Measurements from ENCODE around the gene SMOC1.

SMOC1 gene

DNA sequence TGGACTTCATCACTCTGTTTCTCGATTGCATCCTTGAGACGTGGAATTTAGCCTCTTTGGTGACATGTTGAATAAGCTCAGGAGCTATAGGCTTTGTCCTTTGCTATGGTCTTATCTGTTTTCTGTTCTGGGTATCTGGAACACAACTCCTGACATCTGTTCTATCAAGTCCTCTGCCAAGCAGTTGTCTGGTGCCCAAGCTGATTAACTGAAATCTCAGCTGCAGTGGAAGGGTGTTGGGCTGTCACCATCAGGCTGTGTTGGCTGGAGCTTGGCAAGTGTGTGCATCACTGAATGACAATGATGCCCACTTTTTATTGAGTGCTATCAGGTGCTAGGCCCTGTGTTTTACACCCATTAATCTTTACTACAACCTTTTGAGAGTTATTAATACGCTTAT is 77.8 kb downstream of the SMOC1 start:
- TF ChIP-seq, protein P1, sequence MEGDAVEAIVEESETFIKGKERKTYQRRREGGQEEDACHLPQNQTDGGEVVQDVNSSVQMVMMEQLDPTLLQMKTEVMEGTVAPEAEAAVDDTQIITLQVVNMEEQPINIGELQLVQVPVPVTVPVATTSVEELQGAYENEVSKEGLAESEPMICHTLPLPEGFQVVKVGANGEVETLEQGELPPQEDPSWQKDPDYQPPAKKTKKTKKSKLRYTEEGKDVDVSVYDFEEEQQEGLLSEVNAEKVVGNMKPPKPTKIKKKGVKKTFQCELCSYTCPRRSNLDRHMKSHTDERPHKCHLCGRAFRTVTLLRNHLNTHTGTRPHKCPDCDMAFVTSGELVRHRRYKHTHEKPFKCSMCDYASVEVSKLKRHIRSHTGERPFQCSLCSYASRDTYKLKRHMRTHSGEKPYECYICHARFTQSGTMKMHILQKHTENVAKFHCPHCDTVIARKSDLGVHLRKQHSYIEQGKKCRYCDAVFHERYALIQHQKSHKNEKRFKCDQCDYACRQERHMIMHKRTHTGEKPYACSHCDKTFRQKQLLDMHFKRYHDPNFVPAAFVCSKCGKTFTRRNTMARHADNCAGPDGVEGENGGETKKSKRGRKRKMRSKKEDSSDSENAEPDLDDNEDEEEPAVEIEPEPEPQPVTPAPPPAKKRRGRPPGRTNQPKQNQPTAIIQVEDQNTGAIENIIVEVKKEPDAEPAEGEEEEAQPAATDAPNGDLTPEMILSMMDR (IDR thresholded peaks at IDR 0.05; ENCODE audit: low read length, missing control alignments), result no peak
- no peak for DNase-seq (ENCODE audit: low read depth)
- H3K4me3 ChIP-seq (replicated peaks; ENCODE audit: low read depth, low read length), result no peak overlapping the region

DNA sequence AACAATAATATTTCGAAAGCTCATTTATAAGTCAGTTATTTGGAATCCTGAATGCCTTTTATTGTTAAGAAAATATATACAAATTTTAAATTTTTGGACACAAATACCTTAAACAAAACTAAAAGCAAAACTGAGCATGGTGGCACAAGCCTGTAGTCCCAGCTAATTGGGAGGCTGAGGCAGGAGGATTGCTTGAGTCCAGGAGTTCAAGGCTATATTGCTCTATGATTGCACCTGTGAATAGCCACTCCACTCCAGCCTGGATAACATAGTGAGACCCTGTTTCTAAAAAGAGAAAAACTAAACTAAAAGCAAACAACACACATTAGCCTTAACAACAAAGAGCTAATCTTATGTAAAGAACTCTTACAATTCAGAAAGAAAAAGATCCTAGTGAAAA is 78.8 kb downstream of the SMOC1 start:
- no peak for DNase-seq (ENCODE audit: low read depth)
- H3K4me3 ChIP-seq (replicated peaks; ENCODE audit: low read depth, low read length), result no peak overlapping the region
- TF ChIP-seq, protein P1 (IDR thresholded peaks at IDR 0.05; ENCODE audit: low read length, missing control alignments), result no peak

DNA sequence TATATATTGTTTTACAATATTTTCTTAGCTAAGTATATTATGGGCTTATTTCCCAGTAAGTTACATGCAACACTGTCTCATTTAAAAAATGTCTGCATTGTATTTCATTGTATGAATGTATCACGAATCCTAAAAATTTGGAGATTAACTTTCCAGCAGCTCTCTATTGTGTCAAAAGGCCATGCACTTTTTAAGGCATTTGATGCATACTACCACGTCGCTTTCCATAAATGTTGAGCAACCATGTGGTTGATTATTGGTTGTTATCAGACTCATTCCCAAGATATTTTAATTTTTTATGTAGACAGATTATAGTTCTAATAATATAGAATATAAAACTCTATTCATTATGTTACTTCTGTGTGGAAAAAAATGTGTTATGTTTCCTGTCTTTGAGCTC is 79.9 kb downstream of the SMOC1 start:
- TF ChIP-seq, protein P1 (IDR thresholded peaks at IDR 0.05; ENCODE audit: low read length, missing control alignments), result no peak
- no peak for DNase-seq (ENCODE audit: low read depth)

DNA sequence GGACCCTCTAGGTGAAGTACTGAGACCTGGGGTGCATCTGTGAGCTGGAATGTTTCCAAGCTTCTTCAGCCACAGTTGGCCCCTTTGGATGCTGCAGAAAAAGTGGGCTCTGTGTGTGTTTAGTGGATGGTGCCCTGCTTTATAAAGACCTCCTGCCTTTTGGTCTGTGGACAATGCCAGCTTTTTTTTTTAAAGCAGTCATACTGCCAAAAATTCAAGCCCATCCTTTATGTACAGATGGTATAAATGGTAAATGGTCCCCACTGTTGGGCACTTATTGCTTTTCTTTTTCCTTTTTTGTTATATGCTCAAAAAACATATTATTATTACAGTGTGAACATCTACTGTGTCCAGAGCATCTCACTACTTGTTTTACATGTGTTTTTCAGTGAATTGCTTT is 81.1 kb downstream of the SMOC1 start:
- TF ChIP-seq, protein P1 (IDR thresholded peaks at IDR 0.05; ENCODE audit: low read length, missing control alignments), result no peak
- no peak for DNase-seq (ENCODE audit: low read depth)
- H3K4me3 ChIP-seq (replicated peaks; ENCODE audit: low read depth, low read length), result no peak overlapping the region

More for the DNA sequence above, 79.9 kb downstream of the SMOC1 start:
- no peak overlapping the region for H3K4me3 ChIP-seq (replicated peaks; ENCODE audit: low read depth, low read length)

DNA sequence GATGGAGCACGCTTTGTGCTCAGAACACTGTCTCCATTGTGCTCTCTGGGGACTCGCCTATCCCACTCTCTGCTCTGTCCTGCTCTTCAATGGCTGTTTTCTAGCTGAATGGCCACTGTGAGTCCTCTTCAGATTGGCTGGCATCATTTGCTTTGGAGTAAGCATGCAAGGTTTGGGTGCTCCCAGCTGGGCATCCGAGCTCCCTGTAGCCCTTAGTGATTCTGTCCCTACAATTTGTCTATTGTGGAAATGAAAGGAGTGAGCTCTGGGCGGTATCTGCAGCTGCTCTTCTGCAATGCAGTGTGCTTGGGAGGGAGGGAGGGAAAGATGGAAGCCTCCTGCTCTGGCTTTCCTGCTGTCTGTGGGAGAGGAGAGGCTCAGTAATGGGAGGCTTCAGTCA is 84.8 kb downstream of the SMOC1 start:
- DNase-seq (ENCODE audit: low read depth), result no peak
- H3K4me3 ChIP-seq (replicated peaks; ENCODE audit: low read depth, low read length), result no peak overlapping the region
- TF ChIP-seq, protein P1 (IDR thresholded peaks at IDR 0.05; ENCODE audit: low read length, missing control alignments), result no peak

DNA sequence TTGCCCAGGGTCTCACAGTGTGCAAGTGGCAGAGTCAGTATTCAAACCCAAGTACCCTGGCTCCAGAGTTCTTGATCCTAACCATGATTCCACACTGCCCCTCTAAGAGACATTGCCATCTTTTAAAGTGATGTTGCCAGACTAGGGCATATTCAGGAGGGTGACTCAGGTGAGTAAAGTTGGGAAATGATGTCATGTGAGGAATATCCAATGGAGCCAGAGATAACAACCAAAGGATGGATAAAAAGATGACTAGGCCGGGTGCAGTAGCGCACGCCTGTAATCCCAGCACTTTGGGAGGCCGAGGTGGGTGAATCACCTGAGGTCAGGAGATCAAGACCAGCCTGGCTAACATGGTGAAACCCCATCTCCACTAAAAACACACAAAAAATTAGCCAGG is 85.6 kb downstream of the SMOC1 start:
- TF ChIP-seq, protein P1 (IDR thresholded peaks at IDR 0.05; ENCODE audit: low read length, missing control alignments), result no peak
- no peak overlapping the region for H3K4me3 ChIP-seq (replicated peaks; ENCODE audit: low read depth, low read length)
- DNase-seq (ENCODE audit: low read depth), result no peak

DNA sequence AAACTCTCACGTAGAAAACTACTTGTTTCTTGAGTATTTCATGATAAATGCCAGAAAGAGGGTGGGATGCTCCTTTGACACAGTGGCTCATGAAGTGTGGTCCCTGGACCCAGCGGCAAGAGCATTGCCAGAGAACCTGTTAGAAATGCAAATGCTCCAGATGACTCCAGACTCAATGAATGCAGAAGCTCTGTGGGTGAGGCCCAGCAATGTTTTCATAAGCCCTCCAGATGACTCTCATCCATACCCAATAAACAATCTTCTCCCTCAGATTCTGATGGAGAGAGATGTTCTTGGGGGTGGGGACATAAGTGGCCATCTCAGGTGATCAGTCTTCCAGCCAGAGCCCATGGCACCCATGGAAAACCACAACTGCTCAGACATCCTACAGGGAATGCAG is 88.9 kb downstream of the SMOC1 start:
- DNase-seq (ENCODE audit: low read depth), result no peak
- TF ChIP-seq, protein P1 (IDR thresholded peaks at IDR 0.05; ENCODE audit: low read length, missing control alignments), result no peak
- H3K4me3 ChIP-seq (replicated peaks; ENCODE audit: low read depth, low read length), result no peak overlapping the region

All from fibroblast of pulmonary artery (primary cell).